ENCODE measurements around the gene ALG9. TPM values are rescaled to one million over a fixed set of nuclear protein-coding genes. Genes with fewer than 3 reads are reported as not detected.

ALG9 gene
- polyA plus RNA-seq, 3 donors, result 7.4 to 7.9 (median 7.8) TPM

GRCh38 chr11:111792955-111793500 is 78.4 kb downstream of the ALG9 start:
- no peak overlapping the region for H3K27ac Mint-ChIP-seq
- no peak for TF ChIP-seq CTCF (IDR thresholded peaks at IDR 0.05)
- peaks cover 3 to 8% of the 10 kb centered on the region in 2 donors for H3K4me1 ChIP-seq (ENCODE audit: control insufficient read depth in 1 of 2, insufficient read depth in 2 of 2, low read length in 2 of 2)
- peaks cover 10 to 13% of the 10 kb centered on the region in 2 donors for H3K9me3 ChIP-seq (replicated peaks in 1 of 2; ENCODE audit: control insufficient read depth in 1 of 2, insufficient read depth in 1 of 2, low read length in 2 of 2)
- H3K36me3 Mint-ChIP-seq, result peaks cover 12 to 24% of the 10 kb centered on the region in 2 donors
- H3K9me3 Mint-ChIP-seq, result peaks cover 7 to 16% (median 12%) of the 10 kb centered on the region in 7 donors
- H3K4me1 Mint-ChIP-seq, result peaks cover 20% of the 10 kb centered on the region
- no peak overlapping the region for H3K4me2 ChIP-seq (replicated peaks; ENCODE audit: extremely low read depth, low read length, poor library complexity, severe bottlenecking)
- no peaks in the 10 kb centered on the region for H3K27me3 Mint-ChIP-seq (ENCODE audit: low read depth in 3 of 3)
- H3K27me3 ChIP-seq (ENCODE audit: control insufficient read depth in 2 of 2, insufficient read depth in 2 of 2, low read length in 2 of 2), result no peaks in the 10 kb centered on the region
- no peak overlapping the region for H3K4me3 ChIP-seq (replicated peaks in 1 of 3; ENCODE audit: low read depth in 2 of 3, low read length in 3 of 3)
- 100% methylated on average over 2 of the region's 6 CpGs for WGBS (ENCODE audit: insufficient coverage)
- no peak for DNase-seq
- intact Hi-C loops (cut with micrococcal nuclease), result no loop called here
- no peak overlapping the region for H3K9ac ChIP-seq (ENCODE audit: insufficient read depth, low read length, poor library complexity, severe bottlenecking)
- H4K20me1 ChIP-seq (ENCODE audit: insufficient read depth, low read length), result no peaks in the 10 kb centered on the region
- H3K36me3 ChIP-seq (replicated peaks in 1 of 2; ENCODE audit: control insufficient read depth in 1 of 2, insufficient read depth in 2 of 2, low read length in 2 of 2), result peaks cover 0 to 10% of the 10 kb centered on the region in 2 donors
- no peak overlapping the region for H3K4me3 Mint-ChIP-seq
- no peak overlapping the region for H2AFZ ChIP-seq (ENCODE audit: insufficient read depth, low read depth, low read length, poor library complexity, severe bottlenecking)
- no peak overlapping the region for H3K27ac ChIP-seq (ENCODE audit: low read depth in 1 of 2, low read length in 2 of 2)
- H3K79me2 ChIP-seq (ENCODE audit: insufficient read depth, low read length), result no peaks in the 10 kb centered on the region

- Histone ChIP-seq H3K4me1 (ENCODE audit: control insufficient read depth in 1 of 2, insufficient read depth in 2 of 2, low read length in 2 of 2) (peaks cover 3 to 8% of the 10 kb centered on the region in 2 donors), H3K4me2 (replicated peaks; ENCODE audit: extremely low read depth, low read length, poor library complexity, severe bottlenecking) (no peak overlapping the region), H3K79me2 (ENCODE audit: insufficient read depth, low read length) (no peaks in the 10 kb centered on the region), H3K9ac (ENCODE audit: insufficient read depth, low read length, poor library complexity, severe bottlenecking) (no peak overlapping the region), H3K27me3 (ENCODE audit: control insufficient read depth in 2 of 2, insufficient read depth in 2 of 2, low read length in 2 of 2) (no peaks in the 10 kb centered on the region), H4K20me1 (ENCODE audit: insufficient read depth, low read length) (no peaks in the 10 kb centered on the region), H3K9me3 (replicated peaks in 1 of 2; ENCODE audit: control insufficient read depth in 1 of 2, insufficient read depth in 1 of 2, low read length in 2 of 2) (peaks cover 3 to 6% of the 10 kb centered on the region in 2 donors), H2AFZ (ENCODE audit: insufficient read depth, low read depth, low read length, poor library complexity, severe bottlenecking) (no peak overlapping the region), H3K4me3 (replicated peaks in 1 of 3; ENCODE audit: low read depth in 2 of 3, low read length in 3 of 3) (no peak overlapping the region), H3K36me3 (replicated peaks in 1 of 2; ENCODE audit: control insufficient read depth in 1 of 2, insufficient read depth in 2 of 2, low read length in 2 of 2) (peaks cover 0 to 3% of the 10 kb centered on the region in 2 donors), H3K27ac (ENCODE audit: low read depth in 1 of 2, low read length in 2 of 2) (no peak overlapping the region)
- no peak overlapping the region for H3K27ac Mint-ChIP-seq
- H3K4me1 Mint-ChIP-seq, result peaks cover 20% of the 10 kb centered on the region
- intact Hi-C loops (cut with micrococcal nuclease), result no loop called here
- H3K9me3 Mint-ChIP-seq, result peaks cover 3 to 9% (median 5%) of the 10 kb centered on the region in 7 donors
- WGBS (ENCODE audit: insufficient coverage), result no CpG with 5 or more reads among the region's 1 CpG
- no peaks in the 10 kb centered on the region for H3K27me3 Mint-ChIP-seq (ENCODE audit: low read depth in 3 of 3)
- no peak for TF ChIP-seq CTCF (IDR thresholded peaks at IDR 0.05)
- H3K36me3 Mint-ChIP-seq, result peaks cover 9 to 20% of the 10 kb centered on the region in 2 donors
- H3K4me3 Mint-ChIP-seq, result no peak overlapping the region
- DNase-seq, result no peak
These were observed 79.1 kb downstream of the ALG9 start for GRCh38 chr11:111792314-111792713.
